K562 (cell line): ENCODE data around the gene TUBB1. TPM values are rescaled to one million over a fixed set of nuclear protein-coding genes. Genes with fewer than 3 reads are reported as not detected.

Experiments used
- CHAMP1 ChIP-seq: fragments of 450-650 bp; IDR thresholded peaks from 2 replicates; pipeline ENCODE4 v1.6.1; 2016; ENCODE audit warnings: mild to moderate bottlenecking
- MAX ChIP-seq: sonication (generic); formaldehyde crosslinking; IDR thresholded peaks from 2 replicates; pipeline ENCODE4 v1.9.0; 2022; ENCODE audit warnings: mild to moderate bottlenecking, missing genetic modification reagents
- MCM2 ChIP-seq: fragments of 450-650 bp; IDR thresholded peaks from 2 replicates; pipeline ENCODE4 v1.6.1; 2017; ENCODE audit warnings: low read depth, mild to moderate bottlenecking
- MEIS2 ChIP-seq: fragments of 450-650 bp; IDR thresholded peaks from 2 replicates; pipeline ENCODE4 v1.6.1; 2014; ENCODE audit warnings: mild to moderate bottlenecking; ENCODE audit not compliant: partially characterized antibody
- NFXL1 ChIP-seq: fragments of 450-650 bp; formaldehyde crosslinking; IDR thresholded peaks from 2 replicates; pipeline ENCODE4 v1.4.0; 2021; ENCODE audit warnings: mild to moderate bottlenecking
- PCBP1 ChIP-seq: fragments of 200-400 bp; formaldehyde crosslinking; IDR thresholded peaks from 2 replicates; pipeline ENCODE4 v1.6.1; 2018; ENCODE audit warnings: mild to moderate bottlenecking, low read depth, low read length; ENCODE audit not compliant: poor library complexity, severe bottlenecking
- PTTG1 ChIP-seq: fragments of 450-650 bp; IDR thresholded peaks from 2 replicates; pipeline ENCODE4 v1.6.1; 2016; ENCODE audit warnings: low read depth, mild to moderate bottlenecking, missing genetic modification characterization, missing compliant biosample characterization
- RBFOX2 ChIP-seq: fragments of 200-400 bp; formaldehyde crosslinking; IDR thresholded peaks from 2 replicates; pipeline ENCODE4 v1.6.1; 2017; ENCODE audit warnings: low read depth, mild to moderate bottlenecking, low read length, moderate library complexity
- RCOR1 ChIP-seq, 2 experiments: IDR thresholded peaks; 2 replicates each; pipeline ENCODE4 v1.6.1; 2012; ENCODE audit warnings: low read depth in 2 of 2, low read length in 2 of 2, borderline replicate concordance in 1 of 2, improper control_type of control experiment in 1 of 2
- TGIF2 ChIP-seq: sonication (generic); formaldehyde crosslinking; IDR thresholded peaks from 2 replicates; pipeline ENCODE4 v1.8.1; 2022; ENCODE audit warnings: mild to moderate bottlenecking, missing genetic modification reagents, moderate library complexity
- ZFP36 ChIP-seq: fragments of 150-350 bp; IDR thresholded peaks from 2 replicates; pipeline ENCODE4 v1.6.1; 2018; ENCODE audit warnings: low read length, low read depth; ENCODE audit not compliant: partially characterized antibody
- ZNF174 ChIP-seq: fragments of 250-450 bp; sonication (Bioruptor Pico); IDR thresholded peaks from 2 replicates; pipeline ENCODE4 v1.4.0; 2020; ENCODE audit warnings: mild to moderate bottlenecking
- ZSCAN29 ChIP-seq: fragments of 450-650 bp; IDR thresholded peaks from 2 replicates; pipeline ENCODE4 v1.6.1; 2017
- polyA plus RNA-seq, 8 experiments: library from polyadenylated mRNA; depleted of rRNA in 4 of 8; stranded (reverse) in 5 of 8; unstranded in 3 of 8; fragments of >200 nt; fragmentation: Nextera tagmentation in 2 of 8; fragmentation: Illumina TruSeq in 1 of 8; extraction: Ambion mirVana in 2 of 8; extraction: Trizol in 1 of 8; gene quantifications; 2 replicates each; pipeline versions ENCODE4 v1.2.1 to v1.2.3, GENCODE V29; 2011 to 2014; ENCODE audit warnings: inconsistent platforms in 1 of 8, missing spikeins in 1 of 8
- total RNA-seq, 7 experiments: library from RNA; depleted of rRNA in 6 of 7; stranded (reverse); fragments of >200 nt in 6 of 7; fragmentation: Illumina TruSeq in 2 of 7; extraction: Trizol in 2 of 7; gene quantifications; 2 replicates each; pipeline versions ENCODE4 v1.2.1 to v1.2.3, GENCODE V29; 2011 to 2021; ENCODE audit warnings: low replicate concordance in 1 of 7
- TF ChIP-seq, protein P1 (sequence below), 2 experiments: IDR thresholded peaks in 1 of 2; conservative IDR thresholded peaks in 1 of 2; 2 replicates each; pipeline ENCODE4 v1.6.1; 2016; ENCODE audit warnings: low read depth in 2 of 2, mild to moderate bottlenecking in 1 of 2, missing compliant biosample characterization in 1 of 2, missing genetic modification characterization in 1 of 2, moderate library complexity in 1 of 2

The TUBB1 gene
- total and polyA plus RNA-seq, 9 of the 15 experiments (the other 6 are each of a cell fraction or from before 2014, with no cell fraction given), result 1.5 to 3.9 (median 2.4) TPM

DNA sequence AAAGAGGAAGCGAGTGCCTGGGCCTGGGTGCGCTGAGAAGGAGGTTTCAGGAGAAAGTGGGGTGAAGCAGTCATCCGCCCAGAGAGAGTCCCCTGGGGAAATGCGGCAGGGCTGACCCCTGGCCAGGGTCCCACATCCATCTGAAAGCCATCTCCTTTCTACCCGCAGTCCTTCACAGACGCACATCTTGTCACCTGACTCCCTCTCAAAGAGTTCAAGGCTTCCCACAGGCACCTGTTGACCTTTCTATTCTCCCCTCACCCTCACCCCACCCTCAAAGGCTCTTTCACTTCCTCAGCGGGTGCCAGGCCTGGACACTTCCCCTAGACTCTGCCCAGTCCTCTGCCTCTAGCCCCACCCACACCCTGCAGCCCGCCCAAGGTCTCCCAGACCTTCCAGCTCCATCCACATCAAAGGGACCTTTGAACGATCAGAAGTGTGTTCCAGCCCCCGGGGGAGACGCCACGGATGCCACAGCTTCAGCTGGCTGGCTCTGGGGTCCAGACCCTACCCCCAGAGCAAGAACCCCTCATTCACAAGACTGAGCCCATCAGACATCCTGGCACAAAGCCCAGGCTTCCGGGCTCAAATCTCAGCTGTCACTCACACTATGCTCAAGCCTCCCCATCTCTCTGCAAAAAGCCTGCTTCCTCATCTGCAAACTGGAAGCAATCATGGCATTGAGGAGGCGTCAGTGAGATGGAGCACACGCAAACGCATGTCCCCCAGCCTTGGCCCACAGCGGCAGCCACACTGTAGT is 14.3 kb upstream of the TUBB1 start (continued):
- no peak for TF ChIP-seq MCM2
- TF ChIP-seq RBFOX2, result 0 out of 2 replicates have a peak, but pooled peaks have one; percentile 2
- no peak for TF ChIP-seq ZNF174 (CRISPR knock-in tag)
- no peak for TF ChIP-seq ZSCAN29
- peak; percentile 21; the same call in 1 of the 2 replicates for TF ChIP-seq MAX (CRISPR knock-in tag)
- TF ChIP-seq ZFP36, result peak; percentile 96
- TF ChIP-seq PTTG1 (tag), result no peak
- 0 out of 4 replicates have a peak, but pooled peaks of 1 of the 2 experiments have one; percentile 42 for TF ChIP-seq RCOR1 (IDR thresholded peaks at IDR 0.05; ENCODE audit: borderline replicate concordance in 1 of 2, low read depth in 2 of 2, low read length in 2 of 2)
- no peak for TF ChIP-seq NFXL1 (CRISPR knock-in tag)
- no peak for TF ChIP-seq CHAMP1
- no peak for TF ChIP-seq PCBP1
- TF ChIP-seq TGIF2 (CRISPR knock-in tag), result no peak
- TF ChIP-seq, protein P1, sequence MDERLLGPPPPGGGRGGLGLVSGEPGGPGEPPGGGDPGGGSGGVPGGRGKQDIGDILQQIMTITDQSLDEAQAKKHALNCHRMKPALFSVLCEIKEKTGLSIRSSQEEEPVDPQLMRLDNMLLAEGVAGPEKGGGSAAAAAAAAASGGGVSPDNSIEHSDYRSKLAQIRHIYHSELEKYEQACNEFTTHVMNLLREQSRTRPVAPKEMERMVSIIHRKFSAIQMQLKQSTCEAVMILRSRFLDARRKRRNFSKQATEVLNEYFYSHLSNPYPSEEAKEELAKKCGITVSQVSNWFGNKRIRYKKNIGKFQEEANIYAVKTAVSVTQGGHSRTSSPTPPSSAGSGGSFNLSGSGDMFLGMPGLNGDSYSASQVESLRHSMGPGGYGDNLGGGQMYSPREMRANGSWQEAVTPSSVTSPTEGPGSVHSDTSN (CRISPR knock-in tag; IDR thresholded peaks at IDR 0.05; ENCODE audit: low read depth), result no peak
- TF ChIP-seq, protein P1 (tag; conservative IDR thresholded peaks at IDR 0.05; ENCODE audit: low read depth), result peak; percentile 54; the same call in 1 of the 2 replicates
- peak; percentile 37 for TF ChIP-seq MEIS2
